Endothelial cell of umbilical vein (primary cell): ENCODE measurements around the gene SLC10A7. TPM values are rescaled to one million over a fixed set of nuclear protein-coding genes. Genes with fewer than 3 reads are reported as not detected.

Experiments
- BruUV-seq: library from RNA; stranded (reverse); fragments of 400-500 nt; replicated peaks from 2 replicates; lab custom pipeline; 2021; lab: Mats Ljungman, UMichigan
- CTCF ChIA-PET: fragments of 300-600, 350-600 bp; sonication (Branson Sonifier 250); formaldehyde crosslinking; loops from one replicate; lab custom pipeline; 2021; ENCODE audit warnings: antibody characterized with exemption, inconsistent platforms; lab: Charles Lee
- POLR2A ChIA-PET: fragments of 300-600, 350-600 bp; sonication (Branson Sonifier 250); formaldehyde crosslinking; loops from one replicate; lab custom pipeline; 2021; ENCODE audit warnings: antibody characterized with exemption, inconsistent platforms; lab: Charles Lee
- DNase-seq: peaks from one replicate; pipeline ENCODE4 v3.0.0-alpha.2; 2011; ENCODE audit warnings: low read depth, low spot score
- FAIRE-seq: peaks from 2 replicates; lab custom pipeline; 2011; peaks lifted over from hg19 to GRCh38; lab: Jason Lieb, UNC
- H2AFZ ChIP-seq: 2 replicates; pipeline ENCODE4 v1.6.0; 2012; ENCODE audit warnings: low read depth, low read length, control low read depth, inconsistent platforms
- H3K27ac ChIP-seq: 2 replicates; pipeline ENCODE4 v1.5.1; 2011; ENCODE audit warnings: low read depth, mild to moderate bottlenecking, control low read depth, low read length, moderate library complexity; ENCODE audit not compliant: insufficient read depth
- H3K27me3 ChIP-seq, 2 experiments: 2 replicates each; pipeline versions ENCODE4 v1.6.0 to v1.6.1; 2011; ENCODE audit warnings: low read length in 2 of 2, mixed read lengths in 1 of 2; ENCODE audit not compliant: control insufficient read depth in 2 of 2, insufficient read depth in 2 of 2
- H3K36me3 ChIP-seq, 2 experiments: 2 replicates in 1 of 2; 3 replicates in 1 of 2; pipeline ENCODE4 v1.5.1; 2011; ENCODE audit warnings: low read length in 2 of 2, mild to moderate bottlenecking in 1 of 2, moderate library complexity in 1 of 2; ENCODE audit not compliant: control insufficient read depth in 2 of 2, insufficient read depth in 2 of 2; ENCODE audit errors: extremely low read depth in 1 of 2
- H3K4me1 ChIP-seq: 3 replicates; pipeline ENCODE4 v1.5.1; 2011; ENCODE audit warnings: mild to moderate bottlenecking, low read length; ENCODE audit not compliant: control insufficient read depth, insufficient read depth; ENCODE audit errors: extremely low read depth
- H3K4me2 ChIP-seq: 2 replicates; pipeline ENCODE4 v1.6.1; 2011; ENCODE audit warnings: low read length, control low read depth, mixed read lengths; ENCODE audit not compliant: insufficient read depth
- H3K4me3 ChIP-seq, 3 experiments: fragments of 200-600 bp in 1 of 3; sonication (generic), shearing (Covaris generic) in 1 of 3; replicated peaks in 1 of 3; 2 replicates each; pipeline ENCODE4 v1.5.1; 2011 to 2016; ENCODE audit warnings: control low read depth in 3 of 3, low read length in 3 of 3, mild to moderate bottlenecking in 2 of 3, inconsistent platforms in 1 of 3, low read depth in 1 of 3, moderate library complexity in 1 of 3; ENCODE audit not compliant: insufficient read depth in 1 of 3
- H3K79me2 ChIP-seq: 2 replicates; pipeline ENCODE4 v1.6.0; 2012; ENCODE audit warnings: low read length, inconsistent platforms; ENCODE audit not compliant: control insufficient read depth, insufficient read depth
- H3K9ac ChIP-seq: replicated peaks from 2 replicates; pipeline ENCODE3; 2011; ENCODE audit warnings: low read length, control low read depth; ENCODE audit not compliant: insufficient read depth; ENCODE audit errors: extremely low read depth
- H3K9me1 ChIP-seq: replicated peaks from 3 replicates; pipeline ENCODE4 v1.6.0; 2011; ENCODE audit warnings: mild to moderate bottlenecking, low read length; ENCODE audit not compliant: control insufficient read depth, insufficient read depth; ENCODE audit errors: extremely low read depth
- H3K9me3 ChIP-seq: replicated peaks from 2 replicates; pipeline ENCODE4 v1.5.1; 2012; ENCODE audit warnings: low read length, inconsistent platforms; ENCODE audit not compliant: control insufficient read depth, insufficient read depth
- H4K20me1 ChIP-seq: replicated peaks from 2 replicates; pipeline ENCODE3; 2011; ENCODE audit warnings: mild to moderate bottlenecking, low read length; ENCODE audit not compliant: control insufficient read depth, insufficient read depth; ENCODE audit errors: extremely low read depth
- CTCF ChIP-seq, 2 donors: IDR thresholded peaks; 1 replicate in 1 of 2; 2 replicates in 1 of 2; pipeline ENCODE4 v1.5.1; 2011; ENCODE audit warnings: low read length in 2 of 2, mild to moderate bottlenecking in 2 of 2, moderate library complexity in 2 of 2, control low read depth in 1 of 2, inconsistent platforms in 1 of 2, low read depth in 1 of 2; ENCODE audit not compliant: insufficient read depth in 1 of 2; ENCODE audit errors: extremely low read depth in 1 of 2
- EZH2 ChIP-seq: IDR thresholded peaks from 2 replicates; pipeline ENCODE4 v1.6.1; 2012; ENCODE audit warnings: borderline replicate concordance, low read depth, mild to moderate bottlenecking, moderate library complexity, low read length, inconsistent platforms; ENCODE audit not compliant: severe bottlenecking
- FOS ChIP-seq: IDR thresholded peaks from 2 replicates; pipeline ENCODE4 v1.6.1; 2011; ENCODE audit warnings: mild to moderate bottlenecking, low read length, moderate library complexity, borderline replicate concordance; ENCODE audit not compliant: insufficient read depth
- GATA2 ChIP-seq: IDR thresholded peaks from 2 replicates; pipeline ENCODE4 v1.7.0; 2011; ENCODE audit warnings: low read depth, mild to moderate bottlenecking, moderate library complexity, mixed read lengths, low read length; ENCODE audit not compliant: insufficient read length, insufficient read depth
- JUN ChIP-seq: IDR thresholded peaks from 2 replicates; pipeline ENCODE4 v1.6.1; 2011; ENCODE audit warnings: borderline replicate concordance, low read depth; ENCODE audit not compliant: insufficient read length, insufficient read depth
- MAX ChIP-seq: IDR thresholded peaks from 2 replicates; pipeline ENCODE4 v1.6.1; 2011; ENCODE audit not compliant: insufficient read depth, insufficient read length
- MYC ChIP-seq: IDR thresholded peaks from one replicate; pipeline ENCODE4 v1.6.1; 2011; ENCODE audit warnings: mild to moderate bottlenecking, low read depth, low read length
- POLR2A ChIP-seq: IDR thresholded peaks from 2 replicates; pipeline ENCODE4 v1.6.1; 2012; ENCODE audit warnings: low read depth, mild to moderate bottlenecking, control low read depth, low read length
- POLR2AphosphoS5 ChIP-seq: IDR thresholded peaks from 2 replicates; pipeline ENCODE4 v1.6.1; 2012; ENCODE audit warnings: low read depth, mild to moderate bottlenecking, control low read depth, low read length, moderate library complexity; ENCODE audit not compliant: insufficient read depth
- dilution Hi-C: fragments of 300-500 bp; cut with MboI; formaldehyde crosslinking; loops from one replicate; pipeline ENCODE4 v1.15.0; 2019; ENCODE audit warnings: low sequenced_read_pairs; ENCODE audit not compliant: extremely low pct_ligation_motif_present
- intact Hi-C: fragments of 100-400 bp; cut with micrococcal nuclease; formaldehyde crosslinking; loops from one replicate; pipeline ENCODE4 v1.10.0; 2022
- polyA plus RNA-seq, 4 experiments: library from polyadenylated mRNA; depleted of rRNA in 3 of 4; stranded (reverse) in 3 of 4; unstranded in 1 of 4; fragments of >200 nt; gene quantifications; 2 replicates each; pipeline versions ENCODE4 v1.2.1 to v1.2.3, GENCODE V29; 2011 to 2012; ENCODE audit warnings: missing spikeins in 1 of 4
- total RNA-seq: library from RNA; stranded (reverse); gene quantifications from 2 replicates; pipeline ENCODE4 v1.2.3, GENCODE V29; 2021

Gene SLC10A7
- total and polyA plus RNA-seq, 2 donors (not counting 3 experiments of a cell fraction or from before 2014, with no cell fraction given): 13.6 to 20.4 TPM

GRCh38 chr4:146462251-146462650, 59.5 kb downstream of the SLC10A7 start:
- no peak overlapping the region for H3K4me3 ChIP-seq
- BruUV-seq: no TSS peak
- intact Hi-C loops (no loop called here), dilution Hi-C loops (no loop called here)
- no peaks in the 10 kb centered on the region for H3K27me3 ChIP-seq
- no peak overlapping the region for H3K27ac ChIP-seq
- H3K79me2 ChIP-seq: no peaks in the 10 kb centered on the region
- no peaks in the 10 kb centered on the region for H4K20me1 ChIP-seq
- FAIRE-seq: no peak
- H3K36me3 ChIP-seq: no peaks in the 10 kb centered on the region
- H2AFZ ChIP-seq: no peak overlapping the region
- H3K9me3 ChIP-seq: no peaks in the 10 kb centered on the region
- ChIA-PET CTCF (interaction anchor here (0.6 to 2.1 kb wide), 5 partner anchors 12 to 119 kb away, joined by 3 to 12 read pairs (median 5); no protein-coding TSS in a partner anchor), POLR2A (no interaction called here)
- no peaks in the 10 kb centered on the region for H3K9me1 ChIP-seq
- no peaks in the 10 kb centered on the region for H3K4me1 ChIP-seq
- H3K4me2 ChIP-seq: no peak overlapping the region
- no peak for DNase-seq
- no peak for TF ChIP-seq GATA2
- no peak for TF ChIP-seq MYC
- no peak for TF ChIP-seq EZH2
- TF ChIP-seq FOS: no peak
- no peak for TF ChIP-seq POLR2AphosphoS5
- TF ChIP-seq POLR2A: no peak
- no peak for TF ChIP-seq MAX
- no peak for TF ChIP-seq JUN
- no peak for TF ChIP-seq CTCF (IDR thresholded peaks at IDR 0.05; ENCODE audit: extremely low read depth in 1 of 2, insufficient read depth in 1 of 2, low read depth in 1 of 2, low read length in 2 of 2)
- no peak overlapping the region for H3K9ac ChIP-seq
